ENCODE results near the gene ATP10A. TPM values are rescaled to one million over a fixed set of nuclear protein-coding genes. Genes with fewer than 3 reads are reported as not detected.
A peak's percentile ranks its signal among the peaks of the same experiment; 100 is the strongest.

Gene ATP10A
- total RNA-seq, 3 donors from 2014 or later = 6.4 to 17.4 (median 7.2) TPM

DNA sequence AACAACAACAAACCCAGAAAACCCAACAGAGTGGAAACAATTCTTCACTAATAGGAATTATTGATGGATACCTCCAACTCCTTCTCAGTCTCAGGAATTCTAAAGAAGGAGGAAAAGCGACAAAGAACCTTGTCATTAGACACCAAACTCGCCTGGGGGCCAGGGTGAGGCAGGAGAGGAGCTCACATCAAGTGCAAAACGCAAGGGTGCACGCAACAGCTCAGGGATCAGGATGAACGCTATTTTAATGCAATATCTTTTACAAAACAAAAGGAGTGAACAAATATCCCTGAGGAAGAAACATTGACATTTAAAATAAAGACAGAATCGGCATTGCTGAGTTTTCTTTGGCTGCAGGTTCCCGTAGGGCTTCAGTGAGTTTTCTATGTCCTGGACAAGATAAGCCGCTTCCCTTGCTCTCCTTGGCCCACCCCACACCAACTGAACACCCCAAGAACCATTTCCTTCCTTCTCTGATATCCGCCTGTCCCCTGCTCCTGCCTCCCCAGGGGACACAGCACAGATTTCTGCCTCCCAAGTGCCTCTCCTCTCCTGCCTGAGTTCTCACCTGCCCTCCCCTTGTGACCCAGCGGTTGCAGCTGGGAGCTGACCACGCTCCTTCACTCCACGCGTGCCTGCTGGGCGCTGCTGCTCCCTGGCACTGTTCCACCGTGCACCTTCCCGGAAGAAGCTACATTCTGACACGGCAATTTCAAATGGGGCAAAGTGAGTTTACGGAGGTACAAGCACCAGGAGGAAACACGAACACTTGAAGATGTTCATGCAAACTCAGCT, 63.0 kb downstream of the ATP10A start:
- Histone ChIP-seq H3K9me3 (no peaks in the 10 kb centered on the region), H3K4me3 (no peak overlapping the region), H3K36me3 (no peaks in the 10 kb centered on the region), H3K4me1 (peaks cover 0 to 4% of the 10 kb centered on the region in 2 donors), H3K27ac (no peak overlapping the region), H3K27me3 (no peaks in the 10 kb centered on the region)
- DNase-seq (ENCODE audit: low spot score in 2 of 2) = no peak
- intact Hi-C loops (cut with DNase I; ENCODE audit: low total_unique reads) = no loop called here
- TF ChIP-seq, protein P1, sequence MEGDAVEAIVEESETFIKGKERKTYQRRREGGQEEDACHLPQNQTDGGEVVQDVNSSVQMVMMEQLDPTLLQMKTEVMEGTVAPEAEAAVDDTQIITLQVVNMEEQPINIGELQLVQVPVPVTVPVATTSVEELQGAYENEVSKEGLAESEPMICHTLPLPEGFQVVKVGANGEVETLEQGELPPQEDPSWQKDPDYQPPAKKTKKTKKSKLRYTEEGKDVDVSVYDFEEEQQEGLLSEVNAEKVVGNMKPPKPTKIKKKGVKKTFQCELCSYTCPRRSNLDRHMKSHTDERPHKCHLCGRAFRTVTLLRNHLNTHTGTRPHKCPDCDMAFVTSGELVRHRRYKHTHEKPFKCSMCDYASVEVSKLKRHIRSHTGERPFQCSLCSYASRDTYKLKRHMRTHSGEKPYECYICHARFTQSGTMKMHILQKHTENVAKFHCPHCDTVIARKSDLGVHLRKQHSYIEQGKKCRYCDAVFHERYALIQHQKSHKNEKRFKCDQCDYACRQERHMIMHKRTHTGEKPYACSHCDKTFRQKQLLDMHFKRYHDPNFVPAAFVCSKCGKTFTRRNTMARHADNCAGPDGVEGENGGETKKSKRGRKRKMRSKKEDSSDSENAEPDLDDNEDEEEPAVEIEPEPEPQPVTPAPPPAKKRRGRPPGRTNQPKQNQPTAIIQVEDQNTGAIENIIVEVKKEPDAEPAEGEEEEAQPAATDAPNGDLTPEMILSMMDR (IDR thresholded peaks at IDR 0.05) = no peak
- TF ChIP-seq POLR2A (IDR thresholded peaks at IDR 0.05) (no peak), POLR2AphosphoS5 (IDR thresholded peaks at IDR 0.05) (no peak)

DNA sequence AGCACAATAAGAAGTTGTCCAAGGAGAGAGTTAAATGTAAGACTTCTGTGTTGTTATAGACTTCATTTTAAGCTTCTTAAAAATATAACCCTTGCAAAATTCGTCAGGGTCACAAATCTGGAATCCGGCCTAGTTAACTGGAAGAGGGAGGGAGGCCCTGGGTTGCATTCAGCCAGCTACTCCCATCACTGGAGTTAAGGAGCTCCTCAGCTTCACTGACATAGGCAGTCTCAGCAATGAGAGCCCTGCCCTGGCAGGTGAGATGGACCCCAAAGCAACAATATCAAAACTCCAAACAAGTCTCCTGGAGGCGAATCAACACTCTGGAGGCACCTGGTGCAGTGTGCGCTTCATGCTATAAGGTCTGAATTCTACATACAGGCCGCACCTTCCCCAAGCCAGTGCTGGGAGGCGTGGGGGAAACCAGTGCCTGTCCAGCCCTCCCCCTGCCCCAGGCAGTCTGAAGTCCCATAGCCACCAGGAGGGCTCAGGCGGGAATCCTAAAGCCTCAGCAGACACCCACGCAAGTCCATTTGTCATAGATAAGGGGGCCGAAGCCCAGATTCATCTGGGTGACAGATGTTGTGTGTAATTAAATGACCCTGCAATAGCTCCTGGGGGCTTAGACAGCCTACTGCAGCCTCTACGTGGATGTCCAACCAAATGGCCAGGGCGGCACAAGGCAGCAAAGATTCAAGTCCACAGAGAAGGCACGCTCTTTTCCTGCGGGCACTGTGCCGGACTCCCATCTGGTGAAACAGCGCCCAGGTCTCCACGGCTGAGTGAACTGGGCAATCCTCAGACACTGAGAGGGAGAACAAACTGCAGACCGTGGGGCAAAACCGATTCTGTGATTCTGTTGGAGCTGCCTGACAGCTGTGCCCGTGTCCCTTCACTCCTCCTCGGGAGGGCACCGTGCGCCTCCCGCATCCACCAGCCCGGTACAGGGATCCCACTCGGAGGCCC, 64.9 kb downstream of the ATP10A start:
- Histone ChIP-seq H3K27me3 (no peaks in the 10 kb centered on the region), H3K27ac (peak overlapping the region in 1 of 2 donors; percentile 63), H3K9me3 (no peaks in the 10 kb centered on the region), H3K36me3 (no peaks in the 10 kb centered on the region), H3K4me3 (no peak overlapping the region), H3K4me1 (peaks cover 0 to 4% of the 10 kb centered on the region in 2 donors)
- no peak for DNase-seq (ENCODE audit: low spot score in 2 of 2)
- TF ChIP-seq POLR2A (IDR thresholded peaks at IDR 0.05) (no peak), POLR2AphosphoS5 (IDR thresholded peaks at IDR 0.05) (no peak)
- TF ChIP-seq, protein P1 (IDR thresholded peaks at IDR 0.05) = no peak
- intact Hi-C loops (cut with DNase I; ENCODE audit: low total_unique reads) = no loop called here

DNA sequence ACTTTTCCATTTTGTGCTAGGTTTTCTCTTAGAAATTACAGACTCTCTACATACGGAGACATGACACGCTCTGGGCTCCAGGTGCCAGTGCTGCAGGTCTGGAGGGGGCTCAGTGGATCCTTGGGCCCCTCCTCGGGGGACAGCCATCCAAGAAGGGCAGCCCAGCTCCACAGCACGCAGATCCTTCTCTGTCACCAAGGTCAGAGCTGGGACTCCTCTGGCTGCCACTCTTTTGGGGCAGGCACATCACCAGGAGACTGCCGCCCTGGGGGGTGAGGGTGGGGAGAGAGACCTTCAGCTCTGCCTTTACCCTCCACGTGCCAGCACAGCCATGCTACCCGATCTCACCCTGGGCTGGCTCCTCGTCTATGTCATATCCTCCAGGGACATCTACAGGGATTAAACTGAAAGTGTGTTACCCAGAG, 65.6 kb downstream of the ATP10A start:
- intact Hi-C loops (cut with DNase I; ENCODE audit: low total_unique reads) = no loop called here
- Histone ChIP-seq H3K9me3 (no peaks in the 10 kb centered on the region), H3K27me3 (no peaks in the 10 kb centered on the region), H3K4me3 (no peak overlapping the region), H3K27ac (peak overlapping the region in 1 of 2 donors; percentile 63), H3K4me1 (peaks cover 0 to 4% of the 10 kb centered on the region in 2 donors), H3K36me3 (no peaks in the 10 kb centered on the region)
- TF ChIP-seq, protein P1 (IDR thresholded peaks at IDR 0.05) = no peak
- TF ChIP-seq POLR2AphosphoS5 (IDR thresholded peaks at IDR 0.05) (no peak), POLR2A (IDR thresholded peaks at IDR 0.05) (no peak)
- no peak for DNase-seq (ENCODE audit: low spot score in 2 of 2)

DNA sequence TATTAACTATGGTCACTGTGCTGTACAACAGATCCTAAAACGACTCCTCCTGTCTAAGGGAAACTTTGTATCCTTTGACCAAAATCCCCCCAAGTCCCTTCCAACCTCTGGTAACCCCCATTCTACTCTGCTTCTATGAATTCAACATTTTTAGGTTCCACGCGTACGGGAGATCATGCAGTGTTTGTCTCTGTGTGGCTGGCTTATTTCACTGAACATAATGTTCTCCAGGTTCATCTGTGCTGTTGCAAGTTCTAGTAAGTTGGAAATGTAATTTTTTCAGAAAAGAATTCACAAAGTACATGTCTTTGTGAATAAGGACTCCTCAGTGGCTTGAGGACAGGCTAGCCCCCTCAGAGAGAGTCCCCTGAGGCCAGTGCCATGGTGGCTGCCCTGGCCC, 66.1 kb downstream of the ATP10A start:
- TF ChIP-seq, protein P1 (IDR thresholded peaks at IDR 0.05) = no peak
- TF ChIP-seq POLR2AphosphoS5 (IDR thresholded peaks at IDR 0.05) (no peak), POLR2A (IDR thresholded peaks at IDR 0.05) (no peak)
- H3K27me3 ChIP-seq = no peaks in the 10 kb centered on the region
- peaks cover 0 to 4% of the 10 kb centered on the region in 2 donors for H3K4me1 ChIP-seq
- no peaks in the 10 kb centered on the region for H3K36me3 ChIP-seq
- peak overlapping the region in 1 of 2 donors; percentile 63 for H3K27ac ChIP-seq
- intact Hi-C loops (cut with DNase I; ENCODE audit: low total_unique reads) = no loop called here
- no peaks in the 10 kb centered on the region for H3K9me3 ChIP-seq
- no peak for DNase-seq (ENCODE audit: low spot score in 2 of 2)
- no peak overlapping the region for H3K4me3 ChIP-seq
